Measurements from ENCODE around the gene ACADL. TPM values are rescaled to one million over a fixed set of nuclear protein-coding genes. Genes with fewer than 3 reads are reported as not detected.
A peak's percentile ranks its signal among the peaks of the same experiment; 100 is the strongest.
"Not testable (repeated sequence)": the region's sequence is repeated elsewhere in the genome, so short reads cannot be mapped to it uniquely, and the experiment has no call there.

Gene ACADL
- total RNA-seq, 2 experiments from 2014 or later: not detected

DNA sequence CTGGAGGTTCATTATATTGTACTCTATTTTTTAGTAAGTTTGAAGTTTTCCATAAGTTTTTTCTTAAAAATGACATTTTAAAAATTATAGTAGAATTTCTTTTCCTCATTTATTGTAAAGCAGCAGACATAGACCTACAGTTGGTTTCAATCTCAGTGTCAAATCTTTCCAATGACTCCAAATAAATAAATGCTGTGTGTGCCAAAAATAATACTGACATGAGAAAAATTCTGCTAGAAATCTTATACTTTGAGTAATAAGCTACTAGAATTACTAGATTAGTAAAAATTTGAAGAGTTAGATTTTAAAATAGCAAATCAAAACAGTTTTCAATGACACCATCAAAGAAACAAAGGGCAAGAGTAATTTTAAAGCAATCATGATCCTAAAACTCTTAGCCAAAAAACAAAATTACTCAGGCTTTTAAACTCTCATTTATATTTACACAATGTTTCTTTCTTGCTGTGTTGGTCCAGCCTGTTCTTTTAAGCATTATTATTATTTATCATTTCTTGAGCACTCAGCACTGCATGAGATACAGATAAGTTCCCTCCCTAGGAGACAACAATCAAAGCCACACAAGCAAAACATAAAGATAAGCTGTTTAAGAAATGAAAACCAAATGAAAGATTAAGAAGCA is 45.8 kb downstream of the ACADL start:
- TF ChIP-seq, protein P1, sequence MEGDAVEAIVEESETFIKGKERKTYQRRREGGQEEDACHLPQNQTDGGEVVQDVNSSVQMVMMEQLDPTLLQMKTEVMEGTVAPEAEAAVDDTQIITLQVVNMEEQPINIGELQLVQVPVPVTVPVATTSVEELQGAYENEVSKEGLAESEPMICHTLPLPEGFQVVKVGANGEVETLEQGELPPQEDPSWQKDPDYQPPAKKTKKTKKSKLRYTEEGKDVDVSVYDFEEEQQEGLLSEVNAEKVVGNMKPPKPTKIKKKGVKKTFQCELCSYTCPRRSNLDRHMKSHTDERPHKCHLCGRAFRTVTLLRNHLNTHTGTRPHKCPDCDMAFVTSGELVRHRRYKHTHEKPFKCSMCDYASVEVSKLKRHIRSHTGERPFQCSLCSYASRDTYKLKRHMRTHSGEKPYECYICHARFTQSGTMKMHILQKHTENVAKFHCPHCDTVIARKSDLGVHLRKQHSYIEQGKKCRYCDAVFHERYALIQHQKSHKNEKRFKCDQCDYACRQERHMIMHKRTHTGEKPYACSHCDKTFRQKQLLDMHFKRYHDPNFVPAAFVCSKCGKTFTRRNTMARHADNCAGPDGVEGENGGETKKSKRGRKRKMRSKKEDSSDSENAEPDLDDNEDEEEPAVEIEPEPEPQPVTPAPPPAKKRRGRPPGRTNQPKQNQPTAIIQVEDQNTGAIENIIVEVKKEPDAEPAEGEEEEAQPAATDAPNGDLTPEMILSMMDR (IDR thresholded peaks at IDR 0.05): no peak
- intact Hi-C loops (cut with micrococcal nuclease): no loop called here
- POLR2A ChIA-PET: no interaction called here
- peaks cover 19% of the 10 kb centered on the region for H3K4me1 Mint-ChIP-seq (ENCODE audit: low read depth)
- CTCF ChIA-PET: no interaction called here
- no peak overlapping the region for H3K4me3 Mint-ChIP-seq
- H3K9me3 Mint-ChIP-seq: peaks cover 19% of the 10 kb centered on the region
- ATAC-seq: no peak
- peaks cover 11% of the 10 kb centered on the region for H3K36me3 Mint-ChIP-seq (ENCODE audit: low read depth)
- no peaks in the 10 kb centered on the region for H3K27me3 Mint-ChIP-seq
- no peak overlapping the region for H3K27ac Mint-ChIP-seq
- no peak for DNase-seq

DNA sequence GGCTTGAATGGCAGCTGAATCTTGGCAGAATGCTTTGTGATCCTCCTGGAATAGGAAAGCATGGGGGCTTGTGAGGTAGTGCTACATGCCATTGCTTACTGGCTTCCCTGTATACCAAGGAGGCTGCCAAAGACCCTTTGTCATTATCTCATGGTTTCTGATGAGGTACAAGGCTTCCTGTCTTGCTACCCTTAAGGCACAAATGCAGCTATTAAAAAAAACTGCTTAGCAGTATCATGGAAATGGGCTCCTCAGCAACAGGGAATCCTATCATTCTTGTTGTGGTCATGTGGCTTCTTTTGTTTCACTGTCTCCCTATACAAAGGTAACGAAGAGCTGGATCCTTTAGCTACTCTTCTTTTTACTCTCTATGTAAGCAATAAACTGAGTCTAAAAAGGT is 47.5 kb downstream of the ACADL start:
- ChIA-PET CTCF (interaction anchor here (0.8 kb wide), 1 partner anchor 1865 kb away, joined by 3 read pairs; no protein-coding TSS in a partner anchor), POLR2A (no interaction called here)
- intact Hi-C loops (cut with micrococcal nuclease): no loop called here
- Mint-ChIP-seq H3K27me3 (no peaks in the 10 kb centered on the region), H3K4me1 (ENCODE audit: low read depth) (peaks cover 19% of the 10 kb centered on the region), H3K36me3 (ENCODE audit: low read depth) (no peaks in the 10 kb centered on the region), H3K27ac (no peak overlapping the region), H3K4me3 (no peak overlapping the region), H3K9me3 (peaks cover 5% of the 10 kb centered on the region)
- DNase-seq (no peak), ATAC-seq (no peak)
- TF ChIP-seq, protein P1 (IDR thresholded peaks at IDR 0.05): no peak

DNA sequence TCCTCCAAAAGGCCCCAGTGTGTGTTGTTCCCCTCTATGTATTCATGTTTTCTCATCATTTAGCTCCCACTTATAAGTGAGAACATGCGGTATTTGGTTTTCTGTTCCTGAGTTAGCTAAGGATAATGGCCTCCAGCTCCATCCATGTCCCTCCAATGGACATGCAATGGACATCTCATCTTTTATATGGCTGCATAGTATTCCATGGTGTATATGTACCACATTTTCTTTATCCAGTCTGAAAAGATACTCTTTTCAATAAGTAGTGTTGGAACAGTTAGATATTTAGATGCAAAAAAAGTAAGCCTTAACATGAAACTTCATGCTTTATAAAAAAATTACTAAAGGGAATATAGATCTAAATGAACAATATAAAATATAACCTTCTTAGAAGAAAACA is 48.1 kb downstream of the ACADL start:
- H3K9me3 Mint-ChIP-seq; intact Hi-C loops (cut with micrococcal nuclease): not testable (repeated sequence)

GRCh38 chr2:210174086-210174485 is 51.2 kb downstream of the ACADL start:
- intact Hi-C loops (cut with micrococcal nuclease): loop anchor here (5.0 kb wide), 1 partner anchor 172 kb away; the partner anchor contains the start of gene RPE
- Mint-ChIP-seq H3K27me3 (peaks cover 2% of the 10 kb centered on the region), H3K9me3 (peaks cover 4% of the 10 kb centered on the region), H3K4me3 (no peak overlapping the region), H3K4me1 (ENCODE audit: low read depth) (peaks cover 10% of the 10 kb centered on the region), H3K27ac (no peak overlapping the region), H3K36me3 (ENCODE audit: low read depth) (no peaks in the 10 kb centered on the region)
- TF ChIP-seq, protein P1 (IDR thresholded peaks at IDR 0.05): no peak
- ATAC-seq (no peak), DNase-seq (no peak)
- POLR2A ChIA-PET: no interaction called here
- CTCF ChIA-PET: interaction anchor here (2.1 kb wide), 1 partner anchor 20 kb away, joined by 4 read pairs; no protein-coding TSS in a partner anchor

More for the DNA sequence above, 48.1 kb downstream of the ACADL start:
- peaks cover 20% of the 10 kb centered on the region for H3K4me1 Mint-ChIP-seq (ENCODE audit: low read depth)
- ATAC-seq; POLR2A ChIA-PET; DNase-seq; H3K27ac Mint-ChIP-seq; H3K4me3 Mint-ChIP-seq; H3K36me3 Mint-ChIP-seq (ENCODE audit: low read depth); H3K27me3 Mint-ChIP-seq: not testable (repeated sequence)
- CTCF ChIA-PET: interaction anchor here (0.8 kb wide), 1 partner anchor 1865 kb away, joined by 3 read pairs; no protein-coding TSS in a partner anchor

DNA sequence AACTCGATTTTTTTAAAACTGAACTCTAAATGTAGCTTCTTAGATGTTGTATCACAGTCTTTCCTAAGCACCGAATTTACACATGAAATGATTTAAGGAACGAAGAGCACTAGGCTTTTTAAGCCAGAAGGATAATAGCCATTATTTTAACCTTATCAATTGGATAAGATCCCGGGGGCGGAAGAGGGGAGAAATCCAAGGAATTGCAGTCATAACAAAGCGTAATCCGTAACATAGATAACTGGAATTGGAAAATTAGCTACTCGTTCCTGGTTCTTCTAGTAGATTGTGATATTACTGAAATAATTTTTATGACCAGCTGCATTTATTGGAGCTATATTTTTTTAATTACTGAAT is 53.0 kb downstream of the ACADL start:
- peaks cover 26% of the 10 kb centered on the region for H3K4me1 Mint-ChIP-seq (ENCODE audit: low read depth)
- TF ChIP-seq, protein P1 (IDR thresholded peaks at IDR 0.05): no peak
- DNase-seq (no peak), ATAC-seq (no peak)
- intact Hi-C loops (cut with micrococcal nuclease): loop anchor here (5.0 kb wide), 1 partner anchor 170 kb away; the partner anchor contains the start of gene RPE
- no peak overlapping the region for H3K27ac Mint-ChIP-seq
- H3K9me3 Mint-ChIP-seq: peaks cover 4% of the 10 kb centered on the region
- no peaks in the 10 kb centered on the region for H3K36me3 Mint-ChIP-seq (ENCODE audit: low read depth)
- ChIA-PET CTCF (interaction anchor here (0.9 to 2.3 kb wide), 3 partner anchors 9 to 23 kb away, joined by 3 to 6 read pairs (median 4); no protein-coding TSS in a partner anchor), POLR2A (no interaction called here)
- H3K27me3 Mint-ChIP-seq: peaks cover 2% of the 10 kb centered on the region
- peak overlapping the region; percentile 87 for H3K4me3 Mint-ChIP-seq
